Dedifferentiated amniotic fluid mesenchymal stem cell (primary cell): ENCODE data around the gene MIX23.

Experiments
- DNase-seq: peaks from one replicate; pipeline ENCODE4 v3.0.0-alpha.2; 2016; ENCODE audit errors: extremely low spot score

Gene MIX23

DNA sequence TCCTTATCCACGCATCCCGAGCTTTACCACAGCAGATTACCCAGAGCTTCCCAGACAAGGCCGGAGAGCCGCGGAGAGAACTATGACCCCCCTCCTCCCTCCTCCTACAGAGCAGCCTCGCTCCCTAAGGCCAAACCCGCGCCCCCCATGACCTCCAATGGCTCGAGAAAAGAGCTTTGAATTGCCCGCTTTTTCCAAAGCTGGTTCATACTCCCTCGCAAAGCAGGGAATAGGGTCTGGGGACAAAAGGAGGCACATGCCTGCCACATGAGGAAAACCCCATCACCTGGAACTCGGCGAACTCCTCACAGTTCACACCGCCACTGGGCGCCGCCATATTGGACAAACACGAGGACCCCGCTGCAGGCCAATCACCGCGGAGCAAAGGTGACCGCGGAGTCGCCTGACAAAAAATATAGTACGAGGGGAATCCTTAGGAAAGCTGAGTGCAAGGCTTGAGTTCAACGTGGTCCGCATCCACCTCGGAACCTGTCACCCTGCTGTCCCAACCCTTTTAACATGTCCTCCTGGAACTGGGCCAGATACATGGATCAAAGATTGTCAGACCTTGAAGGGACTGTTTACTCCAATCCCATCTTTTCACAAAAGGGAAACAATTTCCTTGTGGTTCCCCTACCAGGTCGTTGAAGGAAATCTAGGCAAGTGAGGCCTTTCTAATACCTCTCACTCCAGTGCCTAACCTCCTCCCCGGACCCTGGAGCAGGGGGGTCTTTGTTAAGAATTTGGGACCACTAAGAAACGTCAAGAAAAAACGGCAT lies at the start of gene MIX23:
TSS of gene MIX23 (minus strand) at position 344 of the 779 bp plus-strand sequence. CDS start at position 337, 7 bp downstream.
- DNase-seq = peak; percentile 72

DNA sequence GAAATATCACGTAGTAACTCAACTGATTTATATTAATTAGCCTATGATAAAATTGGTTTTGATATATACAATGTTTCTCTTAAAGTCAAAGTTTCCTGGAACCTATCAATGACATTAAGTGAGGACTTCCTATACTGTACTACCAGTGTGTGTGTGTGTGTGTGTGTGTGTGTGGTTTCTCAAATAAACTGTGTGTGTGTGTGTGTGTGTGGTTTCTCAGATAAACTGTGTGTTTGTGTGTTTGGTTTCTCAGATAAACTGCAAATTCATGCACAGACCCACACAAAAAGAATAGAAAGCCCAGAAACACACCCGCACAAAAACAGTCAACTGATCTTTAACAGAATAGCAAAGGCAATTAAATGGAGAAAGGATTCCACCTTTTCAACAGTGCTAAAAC lies 47.3 kb upstream of the MIX23 start:
- DNase-seq = no peak

DNA sequence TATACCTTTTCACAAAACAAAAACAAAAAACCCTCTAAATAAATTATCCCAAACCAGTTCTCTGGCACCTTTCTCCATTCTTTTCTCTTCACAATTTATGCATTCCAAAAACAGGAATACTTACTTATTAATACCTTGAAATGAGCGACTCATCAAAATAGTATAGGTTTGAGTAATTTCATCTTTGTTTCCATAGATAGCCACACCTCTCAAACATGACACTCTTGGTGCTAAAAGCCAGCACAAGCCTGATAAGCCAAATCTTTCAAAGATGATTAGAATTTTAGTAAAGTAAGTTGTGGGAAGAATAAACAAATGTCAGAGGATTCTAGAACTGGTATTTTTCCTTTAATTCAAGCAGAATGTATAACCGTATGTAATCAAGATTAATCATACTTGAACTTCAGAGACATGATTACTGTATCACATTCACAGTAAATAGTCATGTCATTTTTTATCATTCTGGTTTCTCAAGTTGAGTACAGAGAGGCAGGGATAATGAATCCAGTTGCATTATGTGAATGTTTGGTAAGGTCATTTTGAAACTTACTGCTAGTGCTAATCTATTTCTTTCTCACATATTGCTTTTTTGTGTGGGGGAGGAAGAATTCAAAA lies 44.9 kb upstream of the MIX23 start:
- no peak for DNase-seq

DNA sequence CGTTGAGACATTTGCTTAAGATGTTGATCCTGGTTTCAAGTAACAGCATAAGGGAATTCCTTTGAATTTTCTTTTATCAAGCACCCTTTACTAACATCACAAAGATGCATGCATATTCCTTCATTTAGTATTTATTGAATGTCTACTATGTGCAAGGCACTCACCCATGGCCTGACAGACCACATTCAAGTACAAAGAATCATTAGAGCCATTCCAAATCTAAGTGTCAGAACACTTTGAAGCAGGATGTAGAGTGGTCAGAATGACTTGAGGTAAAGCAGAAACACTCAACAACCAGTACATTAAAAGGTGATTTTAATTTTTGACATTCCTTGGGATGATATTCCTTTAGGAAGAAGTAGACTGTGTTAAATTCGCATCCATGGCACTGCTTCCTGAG lies 38.8 kb upstream of the MIX23 start:
- no peak for DNase-seq

DNA sequence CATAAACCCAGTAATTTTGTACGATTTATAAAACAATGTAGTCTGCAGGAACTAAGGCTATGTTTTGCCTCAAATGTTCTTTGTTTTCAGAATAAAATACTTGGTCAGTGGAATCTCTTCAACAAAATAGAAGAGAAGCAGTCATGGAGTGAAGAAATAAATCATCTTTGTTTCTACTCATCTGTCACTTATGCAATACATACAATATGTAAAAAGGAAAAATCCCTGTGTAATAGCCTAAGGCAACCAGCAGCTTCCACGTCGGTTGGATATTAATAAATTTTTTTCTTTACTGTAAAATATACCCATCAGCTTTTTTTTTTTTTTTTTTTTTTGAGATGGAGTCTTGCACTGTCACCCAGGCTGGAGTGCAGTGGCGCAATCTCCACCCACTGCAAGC lies 38.1 kb upstream of the MIX23 start:
- no peak for DNase-seq

DNA sequence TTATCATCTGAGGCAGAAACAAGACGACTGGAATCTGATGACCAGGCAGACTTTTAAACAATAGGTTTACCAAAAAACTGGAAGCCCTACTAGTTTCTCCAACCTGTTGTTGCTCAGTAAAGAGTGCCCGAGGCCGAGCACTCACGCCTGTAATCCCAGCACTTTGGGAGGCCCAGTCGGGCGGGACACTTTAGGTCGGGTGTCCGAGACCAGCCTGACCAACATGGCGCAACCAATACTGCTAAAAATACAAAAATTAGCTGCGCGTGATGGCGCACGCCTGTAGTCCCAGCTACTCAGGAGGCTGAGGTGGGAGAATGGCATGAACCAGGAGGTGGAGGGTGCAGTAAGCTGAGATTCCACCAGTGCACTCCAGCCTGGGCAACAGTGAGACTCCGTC lies 33.9 kb upstream of the MIX23 start:
- no peak for DNase-seq

DNA sequence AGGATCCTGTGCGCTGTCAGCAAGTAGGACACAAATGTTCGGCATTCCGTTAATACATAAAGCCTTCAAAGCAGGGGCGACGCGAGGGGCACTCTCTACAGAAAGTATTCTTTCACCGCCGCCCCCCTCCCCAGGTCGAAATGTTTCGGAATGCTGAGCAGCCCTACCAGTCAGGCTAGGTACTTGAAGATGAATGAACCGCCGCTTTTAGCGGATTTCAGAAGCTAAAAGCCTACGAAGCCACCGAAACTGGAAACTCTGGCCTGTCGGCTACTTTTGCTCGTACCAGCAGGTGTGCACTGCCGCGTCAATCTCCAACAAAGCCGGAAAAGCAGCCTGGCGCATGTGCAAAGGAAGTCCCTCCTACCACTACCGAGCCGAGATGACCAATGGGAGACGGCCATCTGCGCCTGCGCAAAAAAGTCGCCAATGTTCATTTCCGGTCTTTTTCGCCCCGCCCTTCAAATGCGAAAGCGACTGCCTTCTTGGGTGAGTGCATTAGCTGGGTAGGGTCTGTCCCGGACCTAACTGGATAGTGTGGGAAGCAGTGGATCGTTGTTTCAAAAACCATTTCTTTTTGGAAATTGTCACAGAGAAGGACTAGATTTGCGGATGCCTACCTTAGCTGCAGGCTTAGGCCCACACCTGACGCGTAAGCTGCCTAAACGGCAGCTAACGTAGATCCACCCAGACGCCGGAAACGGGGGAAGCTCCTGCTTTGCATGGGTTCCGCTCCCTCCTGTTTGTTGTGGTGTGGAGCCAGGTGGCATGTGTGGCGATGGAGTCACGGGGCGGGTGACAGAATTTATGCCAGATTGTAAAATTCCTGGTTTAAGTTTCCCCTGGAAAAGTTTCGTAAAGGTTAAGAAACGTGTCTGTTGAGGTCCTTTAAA lies 33.0 kb upstream of the MIX23 start, which contains the start of gene WDR5B:
TSS of gene WDR5B (minus strand) at position 301 of the 893 bp plus-strand sequence. CDS start 534 bp downstream, outside the sequence.
- DNase-seq = peak; percentile 98

DNA sequence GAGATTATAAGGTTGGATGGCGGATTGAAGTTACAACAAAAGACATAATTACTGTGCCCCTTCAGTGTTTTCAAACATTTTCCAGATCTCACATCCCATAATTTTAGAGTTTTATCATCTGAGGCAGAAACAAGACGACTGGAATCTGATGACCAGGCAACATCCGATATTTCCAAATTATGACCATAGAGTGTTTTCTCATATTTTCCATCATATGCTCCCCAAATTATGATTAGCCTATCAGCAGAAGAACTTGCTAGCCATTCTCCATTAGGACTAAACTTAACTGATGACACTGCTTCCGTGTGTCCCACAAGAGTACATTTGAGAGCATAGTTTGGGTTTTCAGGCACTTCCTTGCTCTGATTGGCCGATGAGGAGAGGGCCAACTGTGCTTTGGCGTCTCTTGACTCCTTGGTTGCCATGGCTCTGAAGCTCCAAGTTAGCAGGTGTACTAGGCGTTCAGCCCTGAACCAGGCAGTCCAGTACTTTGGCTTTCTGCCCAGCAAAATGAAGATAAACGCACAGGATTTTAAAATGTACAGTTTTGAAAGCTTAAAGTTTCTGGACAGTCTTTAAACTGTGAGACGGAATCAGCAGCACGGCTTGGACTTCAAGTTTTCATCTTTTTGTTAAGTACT lies 32.2 kb upstream of the MIX23 start:
- peak; percentile 40 for DNase-seq

DNA sequence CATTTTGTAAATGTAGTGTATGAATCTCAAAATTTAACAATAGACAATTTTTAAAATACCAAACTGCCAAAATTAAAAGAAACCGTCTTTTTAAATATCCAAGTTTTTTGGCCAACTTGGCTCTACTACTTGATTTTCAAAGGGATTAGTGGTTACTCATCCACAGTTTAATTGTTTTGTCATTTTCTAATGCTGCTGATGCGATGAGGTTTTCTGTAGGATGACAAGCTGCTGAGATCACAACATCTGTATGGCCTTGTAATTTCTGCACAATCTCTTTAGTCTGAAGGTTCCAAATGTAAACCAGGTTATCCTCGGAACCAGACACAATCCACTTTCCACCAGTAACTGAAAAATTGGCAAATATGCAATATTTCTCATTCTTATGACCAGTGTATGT lies 31.4 kb upstream of the MIX23 start:
- DNase-seq = no peak

DNA sequence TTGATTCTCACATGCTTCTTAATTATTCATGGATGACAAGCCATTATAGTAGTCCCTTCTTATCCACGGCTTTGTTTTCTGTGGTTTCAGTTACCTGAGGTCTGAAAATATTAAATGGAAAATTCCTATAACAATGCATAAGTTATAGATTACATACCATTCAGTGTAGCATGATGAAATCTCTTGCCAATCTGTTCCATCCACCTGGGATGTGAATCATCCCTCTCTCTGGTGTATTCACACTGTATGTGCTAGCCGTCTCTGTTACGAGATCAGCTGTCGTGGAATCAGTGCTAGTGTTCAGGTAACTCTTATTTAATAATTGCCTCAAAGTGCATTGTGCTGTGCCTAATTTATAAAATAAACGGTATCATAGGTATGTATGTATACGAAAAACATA lies 27.6 kb upstream of the MIX23 start:
- DNase-seq = no peak

DNA sequence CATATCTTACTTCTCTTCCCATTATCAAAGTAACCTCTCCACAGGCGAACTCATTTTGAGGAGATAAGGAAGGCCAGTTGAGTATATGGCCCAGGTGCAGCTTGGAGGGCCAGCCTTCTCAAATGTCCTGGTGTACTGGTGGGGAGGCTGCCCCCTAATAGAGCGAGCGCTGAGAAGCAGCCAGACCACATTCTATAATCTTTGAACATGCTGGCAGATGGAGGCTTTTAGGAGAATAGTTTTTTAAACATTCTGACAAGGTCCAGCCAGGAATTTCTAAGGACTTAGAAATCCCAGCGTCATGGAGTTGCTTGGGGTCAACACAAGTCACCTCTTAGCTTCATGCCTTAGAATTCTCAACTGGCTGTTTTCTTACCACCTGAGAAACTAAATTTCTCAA lies 27.1 kb upstream of the MIX23 start:
- no peak for DNase-seq

DNA sequence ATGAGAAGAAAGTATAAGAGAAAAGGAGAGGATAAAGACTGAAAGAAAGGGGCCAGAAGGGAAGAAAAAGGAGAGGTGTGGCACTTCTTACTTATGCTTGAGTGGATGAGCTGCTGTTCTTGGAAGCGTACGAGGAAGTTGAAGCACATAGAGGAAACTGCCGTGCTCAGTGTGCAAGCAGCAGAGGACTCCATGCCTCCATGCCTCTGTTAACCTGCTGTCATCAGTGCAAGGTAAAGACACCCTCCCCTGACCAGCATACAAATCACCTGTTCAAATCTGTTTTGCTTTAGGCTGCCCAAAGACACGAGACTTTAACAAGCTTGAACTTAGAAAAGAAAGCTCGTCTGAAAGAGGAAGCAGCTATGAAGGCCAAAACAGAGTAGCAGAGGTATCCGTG lies 26.4 kb upstream of the MIX23 start:
- DNase-seq = no peak

DNA sequence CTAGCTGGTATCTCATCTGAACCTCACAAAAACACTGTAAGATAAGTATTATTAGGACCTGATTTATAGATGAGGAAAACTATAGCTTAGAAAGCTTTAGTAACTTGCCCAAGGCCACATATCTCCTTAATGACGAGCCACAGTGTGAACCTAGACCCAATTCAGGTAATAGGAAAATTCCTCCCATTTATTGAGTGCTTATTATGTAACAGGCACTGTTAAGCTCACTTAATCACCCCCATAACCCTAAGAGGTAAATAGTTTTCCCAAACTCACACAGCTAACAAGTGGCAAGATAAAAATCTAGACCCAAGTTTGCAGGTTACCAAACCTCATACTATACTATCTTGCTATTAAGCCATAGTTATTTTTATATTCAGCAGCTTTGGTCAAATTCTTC lies 24.9 kb upstream of the MIX23 start:
- no peak for DNase-seq

DNA sequence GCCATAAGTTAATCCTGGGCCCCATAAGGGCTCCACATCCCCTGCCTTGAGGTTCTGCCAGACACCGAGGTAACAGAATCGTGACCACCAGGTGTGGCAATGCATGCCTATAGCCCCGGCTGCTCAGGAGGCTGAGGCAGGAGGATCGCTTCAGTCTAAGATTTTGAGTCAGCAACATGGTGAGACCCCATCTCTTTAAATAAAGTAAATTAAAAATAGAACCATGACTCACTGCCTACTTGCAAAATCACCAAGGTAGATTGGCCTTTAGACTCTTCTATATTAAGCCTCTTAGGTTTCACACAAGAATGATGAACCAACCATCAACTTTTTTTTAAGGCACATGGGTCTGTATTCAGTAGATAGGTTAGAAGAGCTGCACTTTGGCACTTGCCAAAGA lies 23.2 kb upstream of the MIX23 start:
- no peak for DNase-seq

DNA sequence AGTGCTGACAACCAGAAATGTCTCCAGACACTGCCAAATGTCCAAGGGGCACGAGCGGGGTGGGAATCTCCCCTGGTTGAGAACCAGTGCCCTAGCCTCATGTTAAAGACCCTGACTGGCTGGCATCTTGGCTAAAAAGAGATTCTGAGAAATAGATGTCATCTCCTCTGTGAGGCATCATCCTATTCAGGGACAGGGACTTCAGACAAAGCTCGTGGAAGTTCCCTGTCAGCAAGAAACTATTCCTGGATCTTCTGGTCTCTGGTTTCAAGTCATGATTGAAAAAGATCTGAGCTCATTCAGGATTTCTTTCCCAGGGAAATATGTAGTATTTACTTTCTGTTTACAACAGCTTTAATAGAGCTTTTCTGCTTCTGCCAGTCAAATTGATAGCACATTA lies 22.0 kb upstream of the MIX23 start:
- no peak for DNase-seq

DNA sequence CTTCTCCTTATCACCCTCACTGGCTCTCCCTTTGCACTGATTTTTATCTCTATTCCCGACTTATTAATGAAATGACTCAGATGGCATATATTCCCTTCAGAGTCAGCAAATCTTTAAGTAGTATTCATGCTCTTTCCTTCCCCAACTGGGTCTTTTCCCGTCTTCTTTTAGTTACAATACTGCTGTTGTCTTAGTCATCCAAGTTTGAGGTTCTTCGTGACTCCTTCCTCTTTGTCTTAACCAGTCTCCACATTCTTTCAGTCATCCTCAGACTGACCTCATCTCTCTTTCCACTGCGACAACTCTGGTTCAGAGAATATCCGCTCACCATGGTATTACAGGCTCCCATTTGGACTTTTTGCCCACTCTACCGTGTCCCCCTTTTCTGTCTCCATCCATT lies 20.5 kb upstream of the MIX23 start:
- DNase-seq = no peak

DNA sequence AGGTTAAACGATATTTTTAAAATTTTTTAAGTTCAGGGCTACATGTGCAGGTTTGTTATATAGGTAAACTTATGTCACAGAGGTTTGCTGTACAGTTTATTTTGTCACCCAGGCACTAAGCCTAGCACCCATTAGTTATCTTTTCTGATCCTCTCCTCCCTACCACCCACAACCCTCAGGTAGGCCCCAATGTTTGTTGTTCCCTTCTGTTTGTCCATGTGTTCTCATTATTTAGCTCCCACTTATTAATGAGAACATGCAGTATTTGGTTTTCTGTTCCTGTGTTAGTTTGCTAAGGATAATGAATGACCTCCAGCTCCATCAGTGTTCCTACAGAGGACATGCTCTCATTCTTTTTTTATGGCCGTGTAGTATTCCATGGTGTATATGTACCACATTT lies 15.9 kb upstream of the MIX23 start:
- DNase-seq = no peak

DNA sequence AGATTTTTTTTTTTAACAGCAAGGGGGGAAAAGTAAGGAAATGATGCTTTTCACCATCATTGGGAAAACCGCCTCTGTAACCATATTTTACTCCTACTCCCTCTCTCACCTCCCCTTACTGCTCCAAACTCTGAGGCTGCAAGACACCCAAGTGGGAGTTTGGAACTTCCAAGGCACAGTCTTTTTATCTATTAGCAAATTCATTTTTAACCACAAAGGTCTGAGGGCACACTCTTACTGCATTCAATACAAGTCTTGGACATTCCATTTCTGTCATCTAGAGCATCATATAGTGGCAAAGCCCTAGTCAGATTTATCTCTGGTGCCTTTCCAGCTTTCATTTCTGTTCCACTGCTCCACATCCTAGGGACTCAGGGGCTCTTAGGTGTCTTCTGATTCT lies 14.2 kb upstream of the MIX23 start:
- no peak for DNase-seq

DNA sequence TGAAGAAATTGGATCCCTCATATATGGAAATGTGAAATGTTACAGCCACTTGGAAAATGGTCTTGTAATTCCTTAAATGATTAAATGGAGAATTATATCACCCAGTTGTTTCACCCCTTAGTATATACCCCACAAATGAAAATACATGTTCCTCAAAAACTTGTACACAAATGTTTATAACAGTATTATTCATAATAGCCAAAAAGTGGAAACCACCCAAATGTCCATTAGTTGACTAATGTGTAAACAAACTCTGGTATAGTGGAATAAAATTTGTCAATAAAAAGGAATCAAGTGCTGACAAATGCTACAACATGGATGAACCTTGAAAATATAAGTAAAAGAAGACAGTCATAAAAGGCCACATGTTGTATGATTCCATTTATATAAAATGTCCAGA lies 13.5 kb upstream of the MIX23 start:
- DNase-seq = no peak

DNA sequence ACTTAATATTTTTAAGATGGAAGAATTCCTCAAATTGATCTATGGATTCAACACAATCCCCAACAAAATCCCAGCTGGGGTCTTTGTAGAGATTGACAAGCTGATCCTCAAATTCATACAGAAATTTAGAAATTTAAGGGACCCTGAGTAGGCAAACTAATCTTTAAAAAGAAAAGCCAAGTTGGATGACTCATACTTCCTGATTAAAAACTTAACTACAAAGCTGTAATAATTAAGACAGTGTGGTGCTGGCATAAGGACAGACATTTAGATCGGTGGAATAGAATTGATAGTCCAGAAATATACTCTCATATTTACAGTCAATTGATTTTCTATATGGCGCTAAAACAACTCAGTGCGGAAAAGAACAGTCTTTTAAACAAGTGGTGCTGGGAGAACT lies 12.6 kb upstream of the MIX23 start:
- DNase-seq = no peak

DNA sequence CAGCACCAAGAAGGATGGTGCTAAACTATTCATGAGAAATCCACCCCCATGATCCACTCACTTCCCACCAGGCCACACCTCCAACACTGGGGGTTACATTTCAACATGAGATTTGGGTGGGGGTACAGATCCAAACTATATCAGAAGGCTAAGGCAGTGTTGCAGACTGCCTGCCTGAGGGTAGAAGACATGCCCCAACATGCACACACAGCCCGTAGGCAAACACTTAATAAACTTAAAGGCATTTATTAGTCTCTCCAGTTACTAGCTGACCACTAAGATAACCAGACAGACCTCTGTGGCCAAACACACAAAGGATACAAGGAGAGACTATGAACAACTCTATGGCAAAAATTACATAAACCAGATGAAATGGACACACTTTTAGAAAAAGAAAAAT lies 11.1 kb upstream of the MIX23 start:
- DNase-seq = no peak
